Mesothelial cell of epicardium (in vitro differentiated cells): ENCODE measurements around the gene AFDN. TPM values are rescaled to one million over a fixed set of nuclear protein-coding genes. Genes with fewer than 3 reads are reported as not detected.

ENCODE experiments used
- DNase-seq, 2 experiments: peaks; one replicate each; pipeline ENCODE4 v3.0.0; 2021; ENCODE audit warnings: low spot score in 2 of 2; ENCODE audit not compliant: unreplicated experiment in 2 of 2
- H3K27ac Mint-ChIP-seq: 2 replicates; pipeline ENCODE4 v1.8.0; 2021; ENCODE audit warnings: mixed read lengths
- H3K27me3 Mint-ChIP-seq: 2 replicates; pipeline ENCODE4 v1.8.0; 2021; ENCODE audit warnings: low read depth, mixed read lengths
- H3K36me3 Mint-ChIP-seq: 2 replicates; pipeline ENCODE4 v1.8.0; 2021; ENCODE audit warnings: mixed read lengths
- H3K4me1 Mint-ChIP-seq: 2 replicates; pipeline ENCODE4 v1.8.0; 2021; ENCODE audit warnings: mixed read lengths
- H3K4me3 Mint-ChIP-seq: 2 replicates; pipeline ENCODE4 v1.8.0; 2021; ENCODE audit warnings: mild to moderate bottlenecking, moderate library complexity, mixed read lengths
- H3K9me3 Mint-ChIP-seq: 2 replicates; pipeline ENCODE4 v1.8.0; 2021; ENCODE audit warnings: mixed read lengths
- total RNA-seq: library from RNA; stranded (reverse); gene quantifications from 3 replicates; pipeline ENCODE4 v1.2.1, GENCODE V29; 2021
- TF ChIP-seq, protein P1 (sequence below): fragments of 200-600 bp; sonication (generic); IDR thresholded peaks from one replicate; pipeline ENCODE4 v1.5.0; 2021; ENCODE audit warnings: antibody characterized with exemption; ENCODE audit not compliant: unreplicated experiment

Gene AFDN
- total RNA-seq, 1 donor from 2014 or later, result 284 TPM

- no peak for DNase-seq
- H3K36me3 Mint-ChIP-seq, result peaks cover 17% of the 10 kb centered on the region
- TF ChIP-seq, protein P1, sequence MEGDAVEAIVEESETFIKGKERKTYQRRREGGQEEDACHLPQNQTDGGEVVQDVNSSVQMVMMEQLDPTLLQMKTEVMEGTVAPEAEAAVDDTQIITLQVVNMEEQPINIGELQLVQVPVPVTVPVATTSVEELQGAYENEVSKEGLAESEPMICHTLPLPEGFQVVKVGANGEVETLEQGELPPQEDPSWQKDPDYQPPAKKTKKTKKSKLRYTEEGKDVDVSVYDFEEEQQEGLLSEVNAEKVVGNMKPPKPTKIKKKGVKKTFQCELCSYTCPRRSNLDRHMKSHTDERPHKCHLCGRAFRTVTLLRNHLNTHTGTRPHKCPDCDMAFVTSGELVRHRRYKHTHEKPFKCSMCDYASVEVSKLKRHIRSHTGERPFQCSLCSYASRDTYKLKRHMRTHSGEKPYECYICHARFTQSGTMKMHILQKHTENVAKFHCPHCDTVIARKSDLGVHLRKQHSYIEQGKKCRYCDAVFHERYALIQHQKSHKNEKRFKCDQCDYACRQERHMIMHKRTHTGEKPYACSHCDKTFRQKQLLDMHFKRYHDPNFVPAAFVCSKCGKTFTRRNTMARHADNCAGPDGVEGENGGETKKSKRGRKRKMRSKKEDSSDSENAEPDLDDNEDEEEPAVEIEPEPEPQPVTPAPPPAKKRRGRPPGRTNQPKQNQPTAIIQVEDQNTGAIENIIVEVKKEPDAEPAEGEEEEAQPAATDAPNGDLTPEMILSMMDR, result no peak
- H3K4me3 Mint-ChIP-seq, result no peak overlapping the region
- peaks cover 31% of the 10 kb centered on the region for H3K4me1 Mint-ChIP-seq
- H3K27me3 Mint-ChIP-seq, result no peaks in the 10 kb centered on the region
- H3K27ac Mint-ChIP-seq, result no peak overlapping the region
- H3K9me3 Mint-ChIP-seq, result no peaks in the 10 kb centered on the region
These were observed 109.3 kb downstream of the AFDN start for GRCh38 chr6:167936051-167936450.

DNA sequence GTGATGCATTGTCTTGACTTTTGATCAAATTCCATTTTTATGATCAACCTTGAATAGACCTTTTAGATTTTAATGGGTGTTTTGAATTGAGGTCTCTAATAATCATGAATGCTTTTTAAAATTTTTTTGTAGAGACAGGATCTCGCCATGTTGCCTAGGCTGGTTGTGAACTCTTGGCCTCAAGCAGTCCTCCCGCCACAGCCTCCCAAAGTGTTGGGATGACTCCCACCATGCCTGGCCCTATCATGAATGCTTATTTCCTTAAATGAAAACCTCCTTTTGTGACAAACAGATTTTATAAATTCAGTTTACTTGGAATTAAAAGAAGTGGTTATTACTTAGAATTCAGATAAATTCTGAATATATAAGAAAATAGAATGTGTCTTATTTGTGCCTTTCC, 110.6 kb downstream of the AFDN start:
- H3K36me3 Mint-ChIP-seq, result peaks cover 16% of the 10 kb centered on the region
- no peak overlapping the region for H3K4me3 Mint-ChIP-seq
- TF ChIP-seq, protein P1, result no peak
- no peaks in the 10 kb centered on the region for H3K27me3 Mint-ChIP-seq
- peaks cover 26% of the 10 kb centered on the region for H3K4me1 Mint-ChIP-seq
- H3K27ac Mint-ChIP-seq, result no peak overlapping the region
- H3K9me3 Mint-ChIP-seq, result no peaks in the 10 kb centered on the region
- no peak for DNase-seq

DNA sequence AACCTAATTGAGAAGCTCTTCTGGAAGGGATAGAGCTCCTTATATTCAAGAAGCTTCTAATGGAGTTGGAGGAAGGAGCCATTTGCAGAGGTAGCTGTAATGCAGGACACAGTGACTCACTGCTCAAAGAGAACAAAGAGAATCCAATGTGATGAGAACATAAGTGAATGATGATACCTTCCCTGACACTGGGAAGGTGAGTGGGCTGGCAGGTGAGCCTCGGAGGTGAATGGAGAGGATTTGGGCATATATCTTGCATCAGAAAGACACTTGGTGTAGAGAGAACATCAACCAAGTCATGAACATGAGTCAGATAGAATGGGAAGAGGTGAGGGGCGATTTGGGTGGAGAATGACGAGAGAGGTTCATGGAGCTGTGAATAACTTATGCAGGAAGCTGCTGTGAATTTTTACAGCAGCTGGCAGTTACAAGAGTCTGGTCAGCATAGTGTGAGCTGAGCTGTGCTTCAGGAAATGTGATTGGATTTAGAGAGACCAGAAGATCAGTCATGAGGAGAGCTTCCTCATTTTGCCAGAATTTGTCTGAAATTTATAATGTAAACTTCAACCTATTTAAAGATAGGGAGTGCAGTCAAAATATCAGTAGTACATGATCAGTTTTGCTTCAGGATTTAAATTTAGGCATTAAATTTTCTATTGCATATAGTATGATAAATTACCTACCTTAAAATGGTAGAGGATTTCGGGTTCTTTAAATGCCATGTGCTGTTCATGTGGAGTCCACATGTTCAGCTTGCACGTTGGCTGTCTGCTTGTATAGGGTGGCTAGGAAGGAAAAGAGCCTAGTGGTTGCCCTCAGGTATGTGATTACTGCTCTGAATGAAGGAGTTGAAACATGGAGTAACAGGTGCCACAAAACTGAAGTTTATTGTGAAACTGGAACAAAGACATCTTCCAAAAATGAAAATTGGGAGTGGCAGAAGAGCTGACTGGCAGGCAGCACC, 111.5 kb downstream of the AFDN start:
- no peak for DNase-seq
- Mint-ChIP-seq H3K4me1 (peaks cover 19% of the 10 kb centered on the region), H3K36me3 (peaks cover 19% of the 10 kb centered on the region), H3K27ac (peak overlapping the region; percentile 1), H3K9me3 (no peaks in the 10 kb centered on the region), H3K4me3 (no peak overlapping the region), H3K27me3 (no peaks in the 10 kb centered on the region)
- TF ChIP-seq, protein P1, result no peak

DNA sequence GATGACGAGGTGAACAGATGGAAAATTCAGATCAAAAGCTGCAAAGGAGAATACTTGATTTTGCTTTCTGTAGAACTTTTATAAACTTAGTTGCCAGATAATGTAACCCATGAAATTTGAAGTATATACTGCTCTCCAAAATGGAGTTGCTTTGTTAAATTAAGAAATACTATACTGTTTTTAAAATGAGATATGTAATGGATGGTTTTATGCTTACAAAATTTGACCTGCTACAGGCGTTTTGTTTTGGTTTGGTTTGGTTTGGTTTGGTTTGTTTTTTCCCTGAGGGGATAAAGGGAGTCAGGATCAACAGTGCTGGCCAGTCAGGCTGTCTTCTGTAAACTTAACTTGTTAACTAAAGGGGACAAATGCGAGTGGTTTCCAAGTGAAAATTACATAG, 115.1 kb downstream of the AFDN start:
- H3K4me3 Mint-ChIP-seq, result no peak overlapping the region
- no peaks in the 10 kb centered on the region for H3K4me1 Mint-ChIP-seq

GRCh38 chr6:167944130-167944529, 117.4 kb downstream of the AFDN start:
- TF ChIP-seq, protein P1, result no peak
- Mint-ChIP-seq H3K4me3 (no peak overlapping the region), H3K36me3 (peaks cover 23% of the 10 kb centered on the region), H3K27ac (no peak overlapping the region), H3K4me1 (peaks cover 8% of the 10 kb centered on the region), H3K27me3 (no peaks in the 10 kb centered on the region), H3K9me3 (no peaks in the 10 kb centered on the region)
- DNase-seq, result no peak

More for the DNA sequence above, 115.1 kb downstream of the AFDN start:
- TF ChIP-seq, protein P1, result no peak
- Mint-ChIP-seq H3K36me3 (peaks cover 25% of the 10 kb centered on the region), H3K27me3 (no peaks in the 10 kb centered on the region), H3K27ac (no peak overlapping the region), H3K9me3 (no peaks in the 10 kb centered on the region)
- no peak for DNase-seq
